Suprapubic skin (tissue), 4 donors: ENCODE data around the gene SACS.

Source experiments
- CTCF ChIP-seq, 2 donors: fragments of 200-600 bp in 1 of 2; fragments of 450-650 bp in 1 of 2; sonication (generic) in 1 of 2; IDR thresholded peaks; one replicate each; pipeline ENCODE4 v1.5.1; 2016 to 2019; ENCODE audit warnings: antibody characterized with exemption in 2 of 2, mild to moderate bottlenecking in 1 of 2, moderate library complexity in 1 of 2
- EP300 ChIP-seq: sonication (generic); formaldehyde crosslinking; IDR thresholded peaks from one replicate; pipeline ENCODE4 v1.6.1; 2017; ENCODE audit warnings: antibody characterized with exemption
- POLR2A ChIP-seq, 2 donors: fragments of 450-650 bp; IDR thresholded peaks; one replicate each; pipeline ENCODE4 v1.6.1; 2017; ENCODE audit warnings: antibody characterized with exemption in 2 of 2, mild to moderate bottlenecking in 2 of 2, moderate library complexity in 2 of 2
- POLR2AphosphoS5 ChIP-seq, 3 donors: sonication (generic); formaldehyde crosslinking; IDR thresholded peaks; one replicate each; pipeline ENCODE4 v1.6.1; 2017; ENCODE audit warnings: antibody characterized with exemption in 3 of 3

GRCh38 chr13:23461544-23461943 is 28.0 kb upstream of the SACS start:
- TF ChIP-seq CTCF (IDR thresholded peaks at IDR 0.05): no peak
- TF ChIP-seq POLR2AphosphoS5 (IDR thresholded peaks at IDR 0.05): no peak
- no peak for TF ChIP-seq POLR2A (IDR thresholded peaks at IDR 0.05)
- TF ChIP-seq EP300: no peak
